PC-3 (cell line): ENCODE measurements around the gene KNCN. TPM values are rescaled to one million over a fixed set of nuclear protein-coding genes. Genes with fewer than 3 reads are reported as not detected.

ENCODE experiments used
- ATAC-seq: fragments of 200-7000 bp; cut with Tn5 transposase; 2 replicates; pipeline ENCODE4 v1.9.1; 2020; ENCODE audit warnings: mild to moderate bottlenecking, moderate library complexity
- BruUV-seq: library from RNA; stranded (reverse); fragments of 400-500 nt; replicated peaks from 2 replicates; lab custom pipeline; 2021; lab: Mats Ljungman, UMichigan
- CTCF ChIA-PET: fragments of 300-600 bp; sonication (Branson Sonifier 250); formaldehyde crosslinking; loops from one replicate; lab custom pipeline; 2022; ENCODE audit warnings: antibody characterized with exemption; lab: Charles Lee
- POLR2A ChIA-PET: fragments of 300-600 bp; sonication (Branson Sonifier 250); formaldehyde crosslinking; loops from one replicate; lab custom pipeline; 2022; ENCODE audit warnings: antibody characterized with exemption; ENCODE audit not compliant: unreplicated experiment; lab: Charles Lee
- DNase-seq: peaks from one replicate; pipeline ENCODE4 v3.0.0-alpha.2; 2015
- H2AFZ ChIP-seq: fragments of 300-600 bp; sonication (generic); 2 replicates; pipeline ENCODE4 v1.6.0; 2016; ENCODE audit warnings: antibody characterized with exemption, low read length
- H3F3A ChIP-seq: fragments of 300-600 bp; sonication (generic); one replicate; pipeline ENCODE4 v1.6.0; 2017; ENCODE audit warnings: antibody characterized with exemption, low read length, control low read depth, mild to moderate bottlenecking; ENCODE audit not compliant: unreplicated experiment
- H3K27ac ChIP-seq: fragments of 300-600 bp; sonication (generic); 2 replicates; pipeline ENCODE4 v1.5.1; 2016; ENCODE audit warnings: mild to moderate bottlenecking, low read length
- H3K27me3 ChIP-seq: fragments of 300-600 bp; sonication (generic); 2 replicates; pipeline ENCODE4 v1.6.1; 2016; ENCODE audit warnings: low read length, mixed read lengths
- H3K36me3 ChIP-seq: fragments of 300-600 bp; sonication (generic); 2 replicates; pipeline ENCODE4 v1.6.1; 2016; ENCODE audit warnings: low read depth, mixed run types, low read length, mixed read lengths
- H3K4me1 ChIP-seq: fragments of 300-600 bp; sonication (generic); 2 replicates; pipeline ENCODE4 v1.5.1; 2016; ENCODE audit warnings: low read length; ENCODE audit not compliant: insufficient read depth
- H3K4me2 ChIP-seq: fragments of 300-600 bp; sonication (generic); 2 replicates; pipeline ENCODE4 v1.6.0; 2016; ENCODE audit warnings: low read length
- H3K4me3 ChIP-seq: fragments of 300-600 bp; sonication (generic); 2 replicates; pipeline ENCODE4 v1.5.1; 2016; ENCODE audit warnings: mild to moderate bottlenecking, low read length, mixed read lengths
- H3K79me2 ChIP-seq: fragments of 300-600 bp; sonication (generic); 2 replicates; pipeline ENCODE4 v1.6.1; 2017; ENCODE audit warnings: low read length, mixed read lengths
- H3K9ac ChIP-seq: fragments of 300-600 bp; sonication (generic); 2 replicates; pipeline ENCODE4 v1.6.0; 2016; ENCODE audit warnings: mild to moderate bottlenecking, low read length
- H3K9me2 ChIP-seq: fragments of 300-600 bp; sonication (generic); replicated peaks from 2 replicates; pipeline ENCODE4 v1.6.1; 2016; ENCODE audit warnings: mixed run types, low read length, mixed read lengths
- H3K9me3 ChIP-seq: fragments of 300-600 bp; sonication (generic); 2 replicates; pipeline ENCODE4 v1.6.1; 2016; ENCODE audit warnings: low read length, mixed read lengths
- H4K20me1 ChIP-seq: fragments of 300-600 bp; sonication (generic); 2 replicates; pipeline ENCODE4 v1.6.1; 2016; ENCODE audit warnings: low read length, mixed read lengths
- CTCF ChIP-seq: fragments of 300-600 bp; sonication (generic); conservative IDR thresholded peaks from 2 replicates; pipeline ENCODE4 v1.5.1; 2017; ENCODE audit warnings: antibody characterized with exemption, low read depth, mild to moderate bottlenecking, low read length
- EZH2 ChIP-seq: fragments of 300-600 bp; sonication (generic); IDR thresholded peaks from one replicate; pipeline ENCODE4 v1.6.1; 2017; ENCODE audit warnings: antibody characterized with exemption, mild to moderate bottlenecking, low read length; ENCODE audit not compliant: unreplicated experiment
- EZH2phosphoT487 ChIP-seq: fragments of 300-600 bp; sonication (generic); IDR thresholded peaks from 2 replicates; pipeline ENCODE4 v1.6.1; 2018; ENCODE audit warnings: mild to moderate bottlenecking, antibody characterized with exemption, low read length, borderline replicate concordance
- intact Hi-C: fragments of 100-400 bp; cut with micrococcal nuclease; formaldehyde crosslinking; loops from 2 replicates; pipeline ENCODE4 v1.9.0; 2023
- total RNA-seq: library from RNA; depleted of rRNA; stranded (reverse); fragments of >200 nt; gene quantifications from 2 replicates; pipeline ENCODE4 v1.2.3, GENCODE V29; 2014

The KNCN gene
- total RNA-seq, 1 experiment from 2014 or later, result not detected

- no peaks in the 10 kb centered on the region for H3K9me2 ChIP-seq
- CTCF ChIA-PET, result no interaction called here
- TF ChIP-seq EZH2, result no peak
- TF ChIP-seq EZH2phosphoT487, result no peak
- TF ChIP-seq CTCF, result no peak
Measured at GRCh38 chr1:46513536-46513935, 37.9 kb downstream of the KNCN start.

GRCh38 chr1:46512792-46513190 is 38.7 kb downstream of the KNCN start:
- ChIA-PET CTCF (no interaction called here), POLR2A (no interaction called here)
- Histone ChIP-seq H3K9me2 (no peaks in the 10 kb centered on the region), H4K20me1 (no peaks in the 10 kb centered on the region), H3K27me3 (no peaks in the 10 kb centered on the region), H3K4me1 (peaks cover 15% of the 10 kb centered on the region), H3K9ac (no peak overlapping the region), H3K4me3 (no peak overlapping the region), H2AFZ (no peak overlapping the region), H3K4me2 (no peak overlapping the region), H3K36me3 (no peaks in the 10 kb centered on the region), H3K79me2 (no peaks in the 10 kb centered on the region), H3K27ac (no peak overlapping the region), H3K9me3 (no peaks in the 10 kb centered on the region), H3F3A (no peaks in the 10 kb centered on the region)
- DNase-seq, result no peak
- intact Hi-C loops, result no loop called here
- TF ChIP-seq CTCF (no peak), EZH2phosphoT487 (no peak), EZH2 (no peak)
- ATAC-seq, result no peak
- BruUV-seq, result no TSS peak

More at GRCh38 chr1:46513536-46513935, 37.9 kb downstream of the KNCN start:
- no peaks in the 10 kb centered on the region for H3K79me2 ChIP-seq
- no peaks in the 10 kb centered on the region for H3K27me3 ChIP-seq
- no peak for DNase-seq
- no peak overlapping the region for H3K4me3 ChIP-seq
- H3K36me3 ChIP-seq, result no peaks in the 10 kb centered on the region
- intact Hi-C loops, result no loop called here
- no peak overlapping the region for H3K4me2 ChIP-seq
- ATAC-seq, result no peak
- no peaks in the 10 kb centered on the region for H3K9me3 ChIP-seq
- H2AFZ ChIP-seq, result no peak overlapping the region
- POLR2A ChIA-PET, result no interaction called here
- no TSS peak for BruUV-seq
- no peak overlapping the region for H3K9ac ChIP-seq
- H3K4me1 ChIP-seq, result peaks cover 20% of the 10 kb centered on the region
- H3K27ac ChIP-seq, result no peak overlapping the region
- no peaks in the 10 kb centered on the region for H4K20me1 ChIP-seq
- no peaks in the 10 kb centered on the region for H3F3A ChIP-seq

- no peaks in the 10 kb centered on the region for H3K79me2 ChIP-seq
- no peaks in the 10 kb centered on the region for H4K20me1 ChIP-seq
- ATAC-seq (no peak), DNase-seq (no peak)
- CTCF ChIA-PET, result no interaction called here
- BruUV-seq, result no TSS peak
- intact Hi-C loops, result no loop called here
- POLR2A ChIA-PET, result no interaction called here
- H3K4me1 ChIP-seq, result peaks cover 10% of the 10 kb centered on the region
- no peak overlapping the region for H3K4me3 ChIP-seq
- H3F3A ChIP-seq, result no peaks in the 10 kb centered on the region
- H3K36me3 ChIP-seq, result no peaks in the 10 kb centered on the region
- H3K4me2 ChIP-seq, result no peak overlapping the region
- H2AFZ ChIP-seq, result no peak overlapping the region
- H3K27ac ChIP-seq, result no peak overlapping the region
- TF ChIP-seq CTCF (no peak), EZH2phosphoT487 (no peak), EZH2 (no peak)
- no peaks in the 10 kb centered on the region for H3K9me3 ChIP-seq
- H3K9me2 ChIP-seq, result no peaks in the 10 kb centered on the region
- H3K27me3 ChIP-seq, result no peaks in the 10 kb centered on the region
- no peak overlapping the region for H3K9ac ChIP-seq
Measured at GRCh38 chr1:46512135-46512791, 39.2 kb downstream of the KNCN start.
